Neural progenitor cell (in vitro differentiated cells): ENCODE measurements around the gene ZCCHC3.

Experiments used
- EZH2 ChIP-seq: fragments of 200-600 bp; sonication (generic); IDR thresholded peaks from 2 replicates; pipeline ENCODE4 v1.6.1; 2017; ENCODE audit warnings: antibody characterized with exemption, mild to moderate bottlenecking, moderate library complexity
- EZH2phosphoT487 ChIP-seq: fragments of 200-600 bp; sonication (generic); IDR thresholded peaks from 2 replicates; pipeline ENCODE4 v1.6.1; 2017; ENCODE audit warnings: antibody characterized with exemption
- TF ChIP-seq, protein P1 (sequence below): fragments of 200-600 bp; sonication (generic); IDR thresholded peaks from 2 replicates; pipeline ENCODE4 v1.5.1; 2017; ENCODE audit warnings: antibody characterized with exemption, mild to moderate bottlenecking

DNA sequence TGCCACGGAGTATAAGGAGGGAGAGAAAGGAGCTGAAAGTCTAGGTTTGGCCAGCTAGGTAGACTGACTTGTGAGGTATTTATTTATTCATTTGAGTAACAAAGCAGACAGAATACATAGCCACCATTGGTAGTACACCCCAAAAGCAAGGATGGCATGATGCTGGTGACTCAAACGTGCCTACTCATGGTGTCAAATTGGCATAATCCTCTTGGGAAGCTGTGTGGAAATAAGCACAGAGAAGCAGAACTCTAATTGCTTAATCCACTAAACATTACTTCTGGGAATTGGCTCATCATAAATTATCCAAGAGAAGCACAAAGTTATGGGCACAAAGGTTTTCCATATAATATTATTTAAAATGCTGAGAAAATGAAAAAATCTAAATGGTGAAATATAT lies 37.4 kb upstream of the ZCCHC3 start:
- TF ChIP-seq, protein P1, sequence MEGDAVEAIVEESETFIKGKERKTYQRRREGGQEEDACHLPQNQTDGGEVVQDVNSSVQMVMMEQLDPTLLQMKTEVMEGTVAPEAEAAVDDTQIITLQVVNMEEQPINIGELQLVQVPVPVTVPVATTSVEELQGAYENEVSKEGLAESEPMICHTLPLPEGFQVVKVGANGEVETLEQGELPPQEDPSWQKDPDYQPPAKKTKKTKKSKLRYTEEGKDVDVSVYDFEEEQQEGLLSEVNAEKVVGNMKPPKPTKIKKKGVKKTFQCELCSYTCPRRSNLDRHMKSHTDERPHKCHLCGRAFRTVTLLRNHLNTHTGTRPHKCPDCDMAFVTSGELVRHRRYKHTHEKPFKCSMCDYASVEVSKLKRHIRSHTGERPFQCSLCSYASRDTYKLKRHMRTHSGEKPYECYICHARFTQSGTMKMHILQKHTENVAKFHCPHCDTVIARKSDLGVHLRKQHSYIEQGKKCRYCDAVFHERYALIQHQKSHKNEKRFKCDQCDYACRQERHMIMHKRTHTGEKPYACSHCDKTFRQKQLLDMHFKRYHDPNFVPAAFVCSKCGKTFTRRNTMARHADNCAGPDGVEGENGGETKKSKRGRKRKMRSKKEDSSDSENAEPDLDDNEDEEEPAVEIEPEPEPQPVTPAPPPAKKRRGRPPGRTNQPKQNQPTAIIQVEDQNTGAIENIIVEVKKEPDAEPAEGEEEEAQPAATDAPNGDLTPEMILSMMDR: no peak
- TF ChIP-seq EZH2phosphoT487: no peak
- TF ChIP-seq EZH2: no peak
